Ovary (tissue), 3 donors: ENCODE measurements around the gene EBF3.

Experiments
- EP300 ChIP-seq: sonication (generic); formaldehyde crosslinking; IDR thresholded peaks from one replicate; pipeline ENCODE4 v1.6.1; 2017; ENCODE audit warnings: antibody characterized with exemption
- POLR2A ChIP-seq: fragments of 450-650 bp; IDR thresholded peaks from one replicate; pipeline ENCODE4 v1.6.1; 2017; ENCODE audit warnings: antibody characterized with exemption, mild to moderate bottlenecking, moderate library complexity
- TF ChIP-seq, protein P1 (sequence below), 3 donors: fragments of 450-650 bp in 2 of 3; fragments of 200-600 bp in 1 of 3; IDR thresholded peaks; one replicate each; pipeline versions ENCODE4 v1.5.1 to v1.8.0; 2016 to 2022; ENCODE audit warnings: antibody characterized with exemption in 3 of 3, mild to moderate bottlenecking in 1 of 3
- donor health status: DM: no; HTN: no; CAD: no.

GRCh38 chr10:129914960-129915359, 49.1 kb downstream of the EBF3 start:
- TF ChIP-seq, protein P1, sequence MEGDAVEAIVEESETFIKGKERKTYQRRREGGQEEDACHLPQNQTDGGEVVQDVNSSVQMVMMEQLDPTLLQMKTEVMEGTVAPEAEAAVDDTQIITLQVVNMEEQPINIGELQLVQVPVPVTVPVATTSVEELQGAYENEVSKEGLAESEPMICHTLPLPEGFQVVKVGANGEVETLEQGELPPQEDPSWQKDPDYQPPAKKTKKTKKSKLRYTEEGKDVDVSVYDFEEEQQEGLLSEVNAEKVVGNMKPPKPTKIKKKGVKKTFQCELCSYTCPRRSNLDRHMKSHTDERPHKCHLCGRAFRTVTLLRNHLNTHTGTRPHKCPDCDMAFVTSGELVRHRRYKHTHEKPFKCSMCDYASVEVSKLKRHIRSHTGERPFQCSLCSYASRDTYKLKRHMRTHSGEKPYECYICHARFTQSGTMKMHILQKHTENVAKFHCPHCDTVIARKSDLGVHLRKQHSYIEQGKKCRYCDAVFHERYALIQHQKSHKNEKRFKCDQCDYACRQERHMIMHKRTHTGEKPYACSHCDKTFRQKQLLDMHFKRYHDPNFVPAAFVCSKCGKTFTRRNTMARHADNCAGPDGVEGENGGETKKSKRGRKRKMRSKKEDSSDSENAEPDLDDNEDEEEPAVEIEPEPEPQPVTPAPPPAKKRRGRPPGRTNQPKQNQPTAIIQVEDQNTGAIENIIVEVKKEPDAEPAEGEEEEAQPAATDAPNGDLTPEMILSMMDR (IDR thresholded peaks at IDR 0.05): no peak
- TF ChIP-seq POLR2A (no peak), EP300 (no peak)
